Breast epithelium (tissue), 3 donors: ENCODE results near the gene NR6A1.

Experiments used
- CTCF ChIP-seq, 3 donors: fragments of 450-650 bp; IDR thresholded peaks; one replicate each; pipeline ENCODE4 v1.5.1; 2016 to 2017; ENCODE audit warnings: antibody characterized with exemption in 3 of 3, mild to moderate bottlenecking in 3 of 3, moderate library complexity in 3 of 3
- POLR2A ChIP-seq: fragments of 450-650 bp; IDR thresholded peaks from one replicate; pipeline ENCODE4 v1.6.1; 2016; ENCODE audit warnings: antibody characterized with exemption, mild to moderate bottlenecking, moderate library complexity
- POLR2AphosphoS5 ChIP-seq, 3 donors: sonication (generic); formaldehyde crosslinking; IDR thresholded peaks; one replicate each; pipeline ENCODE4 v1.6.1; 2017; ENCODE audit warnings: antibody characterized with exemption in 3 of 3

- no peak for TF ChIP-seq CTCF (IDR thresholded peaks at IDR 0.05)
- no peak for TF ChIP-seq POLR2A
- TF ChIP-seq POLR2AphosphoS5 (IDR thresholded peaks at IDR 0.05): no peak
Measured at GRCh38 chr9:124501771-124502320, 269.3 kb downstream of the NR6A1 start.
